Cardiac muscle cell (in vitro differentiated cells and primary cell): Measurements from ENCODE around the gene CTCFL. TPM values are rescaled to one million over a fixed set of nuclear protein-coding genes. Genes with fewer than 3 reads are reported as not detected.

ENCODE experiments used
- DNase-seq, 2 donors: peaks; one replicate each; pipeline versions ENCODE4 v3.0.0 to v3.0.0-alpha.2; 2010 to 2017; ENCODE audit warnings: low read depth in 1 of 2, low spot score in 1 of 2
- H3K27ac ChIP-seq: fragments of 200-600 bp; sonication (generic); 2 replicates; pipeline ENCODE4 v1.5.1; 2016
- H3K27me3 ChIP-seq: fragments of 200-600 bp; sonication (generic); 2 replicates; pipeline ENCODE4 v1.6.0; 2016; ENCODE audit warnings: control low read depth
- H3K36me3 ChIP-seq: fragments of 200-600 bp; sonication (generic); 2 replicates; pipeline ENCODE4 v1.5.1; 2016; ENCODE audit warnings: control low read depth
- H3K4me1 ChIP-seq: fragments of 200-600 bp; sonication (generic); 2 replicates; pipeline ENCODE4 v1.8.1; 2017; ENCODE audit warnings: low read depth, mild to moderate bottlenecking, mixed run types
- H3K4me3 ChIP-seq: fragments of 200-600 bp; sonication (generic); 2 replicates; pipeline ENCODE4 v1.5.1; 2016; ENCODE audit warnings: mild to moderate bottlenecking
- H3K9me3 ChIP-seq: fragments of 200-600 bp; sonication (generic); 2 replicates; pipeline ENCODE4 v1.5.1; 2017; ENCODE audit warnings: low read depth, mild to moderate bottlenecking, control low read depth
- polyA plus RNA-seq: library from polyadenylated mRNA; unstranded; fragments of >200 nt; fragmentation: Nextera tagmentation; extraction: Ambion mirVana; gene quantifications from 2 replicates; pipeline ENCODE4 v1.2.1, GENCODE V29; 2016
- total RNA-seq: library from RNA; depleted of rRNA; stranded (reverse); fragments of >200 nt; gene quantifications from 2 replicates; pipeline ENCODE4 v1.2.3, GENCODE V29; 2016
- TF ChIP-seq, protein P1 (sequence below): IDR thresholded peaks from 2 replicates; pipeline ENCODE4 v1.5.1; 2012; ENCODE audit warnings: low read depth, mild to moderate bottlenecking, low read length

Gene CTCFL
- total and polyA plus RNA-seq, 2 experiments from 2014 or later, result 0.09 TPM; not detected in 1

DNA sequence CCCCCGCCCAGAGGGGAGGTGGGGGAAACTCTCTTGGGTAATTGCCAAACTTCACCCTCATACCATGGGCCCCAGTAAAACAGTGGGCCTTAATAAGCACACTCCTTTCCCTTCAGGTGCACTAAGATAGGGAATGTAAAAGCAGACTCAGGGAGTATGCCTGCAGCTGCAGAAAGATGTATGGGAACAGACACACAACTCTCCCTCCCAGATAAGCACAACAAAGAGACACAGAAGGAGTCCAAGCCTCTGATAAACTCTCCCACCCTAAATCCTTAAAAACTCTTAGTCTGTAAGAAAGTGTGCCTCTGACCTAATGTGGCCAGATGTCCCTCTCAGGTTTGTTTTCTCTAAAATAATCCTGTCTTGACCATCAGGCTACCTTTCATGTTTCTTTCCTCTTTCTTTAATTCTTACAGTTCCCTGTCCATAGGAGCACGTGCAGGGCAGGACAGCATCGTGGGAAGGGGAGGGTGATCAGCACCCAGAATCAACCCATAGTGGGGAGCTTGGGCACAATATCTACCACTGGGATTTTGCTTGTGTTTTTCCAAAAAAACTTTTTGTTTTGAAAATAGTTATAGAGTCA, 11.3 kb upstream of the CTCFL start:
- H3K9me3 ChIP-seq, result no peaks in the 10 kb centered on the region
- H3K27ac ChIP-seq, result no peak overlapping the region
- H3K4me1 ChIP-seq, result no peaks in the 10 kb centered on the region
- H3K4me3 ChIP-seq, result no peak overlapping the region
- no peaks in the 10 kb centered on the region for H3K27me3 ChIP-seq
- H3K36me3 ChIP-seq, result no peaks in the 10 kb centered on the region
- no peak for DNase-seq
- TF ChIP-seq, protein P1, sequence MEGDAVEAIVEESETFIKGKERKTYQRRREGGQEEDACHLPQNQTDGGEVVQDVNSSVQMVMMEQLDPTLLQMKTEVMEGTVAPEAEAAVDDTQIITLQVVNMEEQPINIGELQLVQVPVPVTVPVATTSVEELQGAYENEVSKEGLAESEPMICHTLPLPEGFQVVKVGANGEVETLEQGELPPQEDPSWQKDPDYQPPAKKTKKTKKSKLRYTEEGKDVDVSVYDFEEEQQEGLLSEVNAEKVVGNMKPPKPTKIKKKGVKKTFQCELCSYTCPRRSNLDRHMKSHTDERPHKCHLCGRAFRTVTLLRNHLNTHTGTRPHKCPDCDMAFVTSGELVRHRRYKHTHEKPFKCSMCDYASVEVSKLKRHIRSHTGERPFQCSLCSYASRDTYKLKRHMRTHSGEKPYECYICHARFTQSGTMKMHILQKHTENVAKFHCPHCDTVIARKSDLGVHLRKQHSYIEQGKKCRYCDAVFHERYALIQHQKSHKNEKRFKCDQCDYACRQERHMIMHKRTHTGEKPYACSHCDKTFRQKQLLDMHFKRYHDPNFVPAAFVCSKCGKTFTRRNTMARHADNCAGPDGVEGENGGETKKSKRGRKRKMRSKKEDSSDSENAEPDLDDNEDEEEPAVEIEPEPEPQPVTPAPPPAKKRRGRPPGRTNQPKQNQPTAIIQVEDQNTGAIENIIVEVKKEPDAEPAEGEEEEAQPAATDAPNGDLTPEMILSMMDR, result no peak

DNA sequence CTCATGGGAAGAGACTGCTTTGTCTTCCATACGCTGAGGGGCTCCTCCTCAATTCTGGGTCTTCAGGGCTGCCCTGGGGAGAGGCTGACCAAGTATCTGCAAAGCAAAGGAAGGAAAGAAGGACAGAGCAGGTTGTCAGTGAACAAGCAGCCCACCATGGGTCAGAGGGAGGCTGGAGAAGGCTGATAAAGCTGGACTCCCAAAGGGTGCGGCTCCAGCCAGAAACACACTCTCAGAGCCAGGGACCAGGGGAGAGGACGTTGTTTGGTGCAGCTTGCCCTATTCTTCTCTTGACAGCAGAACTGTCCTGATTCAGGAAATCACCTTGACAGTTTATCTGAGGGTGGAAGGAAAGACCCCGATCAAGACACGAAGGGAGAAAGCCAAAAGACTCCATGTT, 10.4 kb upstream of the CTCFL start:
- Histone ChIP-seq H3K9me3 (no peaks in the 10 kb centered on the region), H3K36me3 (no peaks in the 10 kb centered on the region), H3K4me3 (no peak overlapping the region), H3K4me1 (no peaks in the 10 kb centered on the region), H3K27me3 (no peaks in the 10 kb centered on the region), H3K27ac (no peak overlapping the region)
- TF ChIP-seq, protein P1, result no peak
- DNase-seq, result no peak

DNA sequence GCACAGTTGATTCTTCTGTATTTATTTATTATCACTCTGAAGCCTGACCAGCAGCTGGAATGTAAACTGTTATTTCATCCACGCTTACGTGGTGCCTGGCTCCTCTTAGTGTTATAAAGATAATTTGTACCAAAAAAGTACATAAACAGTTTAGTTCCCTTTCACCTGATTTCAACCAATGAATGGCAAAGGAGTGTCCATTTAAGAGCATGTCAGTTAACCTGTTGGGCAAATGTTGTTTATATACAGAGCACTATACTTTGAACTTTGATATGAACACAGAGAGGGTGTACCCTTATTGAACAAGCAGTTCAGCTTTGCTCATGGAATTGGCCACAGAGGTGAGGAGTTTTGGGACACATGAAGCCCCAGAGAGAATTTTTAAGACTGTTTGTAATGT, 7.2 kb upstream of the CTCFL start:
- Histone ChIP-seq H3K27ac (no peak overlapping the region), H3K36me3 (no peaks in the 10 kb centered on the region), H3K27me3 (no peaks in the 10 kb centered on the region), H3K4me3 (no peak overlapping the region), H3K4me1 (no peaks in the 10 kb centered on the region), H3K9me3 (no peaks in the 10 kb centered on the region)
- DNase-seq, result no peak
- TF ChIP-seq, protein P1, result no peak

DNA sequence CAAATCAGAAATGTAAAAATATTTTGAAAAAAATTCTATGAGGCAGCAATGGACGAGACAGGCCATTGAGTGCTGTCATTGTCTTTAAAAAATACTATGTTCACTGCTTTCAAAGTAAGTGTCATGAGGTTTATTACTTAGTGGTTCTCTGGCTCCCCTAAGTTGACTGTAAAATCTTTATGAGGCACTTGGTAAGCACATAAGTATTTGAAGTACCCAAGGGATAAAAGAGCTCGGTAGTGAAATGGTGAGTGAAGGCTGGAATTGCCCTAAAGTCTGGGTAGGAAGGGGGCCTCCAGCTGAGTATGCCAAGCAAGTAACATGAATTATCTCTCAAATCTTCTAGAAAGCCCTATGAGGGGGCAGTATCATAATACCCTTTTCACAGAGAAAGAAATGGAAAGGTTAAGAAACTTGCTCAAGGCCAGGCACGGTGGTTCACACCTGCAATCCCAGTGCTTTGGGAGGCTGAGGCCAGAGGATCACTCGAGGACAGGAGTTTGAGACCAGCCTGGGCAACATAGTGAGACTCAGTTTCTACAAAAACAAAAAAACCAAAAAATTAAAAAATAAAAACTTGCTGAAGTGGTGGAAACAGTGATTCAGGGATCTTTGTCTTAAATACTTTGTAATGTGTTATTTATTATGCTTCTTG, 5.5 kb upstream of the CTCFL start:
- Histone ChIP-seq H3K9me3 (no peaks in the 10 kb centered on the region), H3K4me1 (no peaks in the 10 kb centered on the region), H3K27ac (no peak overlapping the region), H3K27me3 (no peaks in the 10 kb centered on the region), H3K36me3 (no peaks in the 10 kb centered on the region), H3K4me3 (no peak overlapping the region)
- DNase-seq, result no peak
- TF ChIP-seq, protein P1, result no peak

DNA sequence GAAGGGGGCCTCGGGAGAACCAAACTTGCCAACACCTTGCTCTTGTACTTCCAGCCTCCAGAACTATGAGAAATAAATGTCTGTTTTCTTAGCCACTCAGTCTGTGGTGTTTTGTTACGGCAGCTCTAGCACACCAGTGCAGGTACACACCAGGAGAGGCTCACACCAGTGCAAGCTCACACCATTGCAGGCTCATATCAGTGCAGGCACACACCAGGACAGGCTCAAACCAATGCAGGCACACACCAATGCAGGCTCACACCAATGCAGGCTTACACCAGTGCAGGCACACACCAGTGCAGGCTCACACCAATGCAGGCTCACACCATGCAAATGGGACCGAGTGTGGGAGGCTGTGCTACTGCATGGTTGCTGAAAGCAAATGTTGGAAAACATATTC, 4.9 kb upstream of the CTCFL start:
- no peaks in the 10 kb centered on the region for H3K9me3 ChIP-seq
- H3K4me1 ChIP-seq, result no peaks in the 10 kb centered on the region
- no peaks in the 10 kb centered on the region for H3K36me3 ChIP-seq
- no peak overlapping the region for H3K4me3 ChIP-seq
- H3K27me3 ChIP-seq, result no peaks in the 10 kb centered on the region
- no peak overlapping the region for H3K27ac ChIP-seq
- DNase-seq, result no peak
- TF ChIP-seq, protein P1, result no peak
